Right atrium auricular region (tissue), 2 donors: ENCODE results near the gene NEFH. TPM values are rescaled to one million over a fixed set of nuclear protein-coding genes. Genes with fewer than 3 reads are reported as not detected.
A peak's percentile ranks its signal among the peaks of the same experiment; 100 is the strongest.

Source experiments
- DNase-seq: peaks from one replicate; pipeline ENCODE4 v3.0.0-alpha.2; 2019; ENCODE audit warnings: low spot score
- H3K27ac ChIP-seq, 2 donors: fragments of 200-600 bp; sonication (generic); 1 replicate in 1 of 2; 2 replicates in 1 of 2; pipeline ENCODE4 v1.5.1; 2016 to 2019
- H3K27me3 ChIP-seq, 2 donors: fragments of 200-600 bp; sonication (generic); one replicate each; pipeline versions ENCODE4 v1.5.1 to v1.6.0; 2017 to 2019
- H3K36me3 ChIP-seq: fragments of 200-600 bp; sonication (generic); one replicate; pipeline ENCODE4 v1.5.1; 2016
- H3K4me1 ChIP-seq, 2 donors: fragments of 200-600 bp; sonication (generic); one replicate each; pipeline versions ENCODE4 v1.5.1 to v1.6.0; 2017 to 2019
- H3K4me3 ChIP-seq, 2 donors: fragments of 200-600 bp; sonication (generic); 1 replicate in 1 of 2; 2 replicates in 1 of 2; pipeline ENCODE4 v1.5.1; 2017 to 2019; ENCODE audit warnings: mild to moderate bottlenecking in 1 of 2, moderate library complexity in 1 of 2
- H3K9me3 ChIP-seq, 2 donors: fragments of 200-600 bp; sonication (generic); one replicate each; pipeline ENCODE4 v1.5.1; 2019
- total RNA-seq, 2 donors: library from RNA; depleted of rRNA; stranded (reverse); fragments of >200 nt; gene quantifications; one replicate each; pipeline ENCODE4 v1.1.0, GENCODE V29; 2016
- TF ChIP-seq, protein P1 (sequence below), 2 donors: fragments of 200-600 bp; sonication (generic); IDR thresholded peaks; one replicate each; pipeline ENCODE4 v1.5.1; 2019; ENCODE audit warnings: antibody characterized with exemption in 2 of 2

Gene NEFH
- total RNA-seq, 2 donors from 2014 or later, result 0.22 to 0.28 TPM

- H3K36me3 ChIP-seq, result peaks cover 82% of the 10 kb centered on the region
- no peak overlapping the region for H3K27ac ChIP-seq
- no peaks in the 10 kb centered on the region for H3K9me3 ChIP-seq
- H3K4me3 ChIP-seq, result no peak overlapping the region
- no peaks in the 10 kb centered on the region for H3K27me3 ChIP-seq
- TF ChIP-seq, protein P1, sequence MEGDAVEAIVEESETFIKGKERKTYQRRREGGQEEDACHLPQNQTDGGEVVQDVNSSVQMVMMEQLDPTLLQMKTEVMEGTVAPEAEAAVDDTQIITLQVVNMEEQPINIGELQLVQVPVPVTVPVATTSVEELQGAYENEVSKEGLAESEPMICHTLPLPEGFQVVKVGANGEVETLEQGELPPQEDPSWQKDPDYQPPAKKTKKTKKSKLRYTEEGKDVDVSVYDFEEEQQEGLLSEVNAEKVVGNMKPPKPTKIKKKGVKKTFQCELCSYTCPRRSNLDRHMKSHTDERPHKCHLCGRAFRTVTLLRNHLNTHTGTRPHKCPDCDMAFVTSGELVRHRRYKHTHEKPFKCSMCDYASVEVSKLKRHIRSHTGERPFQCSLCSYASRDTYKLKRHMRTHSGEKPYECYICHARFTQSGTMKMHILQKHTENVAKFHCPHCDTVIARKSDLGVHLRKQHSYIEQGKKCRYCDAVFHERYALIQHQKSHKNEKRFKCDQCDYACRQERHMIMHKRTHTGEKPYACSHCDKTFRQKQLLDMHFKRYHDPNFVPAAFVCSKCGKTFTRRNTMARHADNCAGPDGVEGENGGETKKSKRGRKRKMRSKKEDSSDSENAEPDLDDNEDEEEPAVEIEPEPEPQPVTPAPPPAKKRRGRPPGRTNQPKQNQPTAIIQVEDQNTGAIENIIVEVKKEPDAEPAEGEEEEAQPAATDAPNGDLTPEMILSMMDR (IDR thresholded peaks at IDR 0.05), result no peak
- DNase-seq, result no peak
- no peaks in the 10 kb centered on the region for H3K4me1 ChIP-seq
These were observed 43.7 kb downstream of the NEFH start for GRCh38 chr22:29523761-29524160.

DNA sequence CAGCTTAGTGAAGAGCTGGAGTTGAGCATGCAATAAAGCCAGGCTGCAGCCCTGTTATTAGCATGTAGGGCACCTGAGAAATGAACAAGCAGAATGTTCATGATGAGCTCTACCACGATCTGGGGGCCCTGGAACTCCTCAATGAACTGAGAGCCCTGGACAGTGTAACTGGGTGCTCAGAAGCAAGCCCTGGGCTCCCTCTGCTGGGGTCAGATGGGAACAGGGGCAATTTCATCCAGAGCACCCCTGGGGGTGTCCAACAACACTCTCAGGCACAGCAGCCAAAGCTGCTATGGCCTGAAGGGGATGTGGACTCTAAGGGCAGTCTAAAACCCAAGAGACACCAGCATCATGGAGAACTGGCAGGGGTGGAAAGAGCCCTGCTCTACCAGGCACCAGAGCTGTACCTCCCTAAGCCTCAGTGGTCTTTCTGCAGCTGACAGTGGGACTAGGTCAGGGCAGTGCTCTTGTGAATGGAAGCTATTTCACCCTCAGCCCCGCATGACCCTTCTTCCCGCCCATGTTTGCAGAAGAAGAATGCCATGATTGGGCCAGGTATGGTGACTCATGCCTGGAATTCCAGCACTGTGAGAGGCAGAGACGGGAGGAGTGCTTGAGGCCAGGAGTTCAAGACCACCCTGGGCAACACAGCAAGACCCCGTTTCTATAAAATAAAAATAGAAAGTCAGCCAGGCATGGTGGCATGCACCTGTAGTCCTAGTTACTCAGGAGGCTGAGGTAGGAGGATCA, 44.6 kb downstream of the NEFH start:
- DNase-seq, result no peak
- Histone ChIP-seq H3K36me3 (peaks cover 82% of the 10 kb centered on the region), H3K27me3 (no peaks in the 10 kb centered on the region), H3K4me1 (no peaks in the 10 kb centered on the region), H3K27ac (no peak overlapping the region), H3K9me3 (no peaks in the 10 kb centered on the region), H3K4me3 (no peak overlapping the region)
- TF ChIP-seq, protein P1 (IDR thresholded peaks at IDR 0.05), result peak in 1 of 2 donors; percentile 56

DNA sequence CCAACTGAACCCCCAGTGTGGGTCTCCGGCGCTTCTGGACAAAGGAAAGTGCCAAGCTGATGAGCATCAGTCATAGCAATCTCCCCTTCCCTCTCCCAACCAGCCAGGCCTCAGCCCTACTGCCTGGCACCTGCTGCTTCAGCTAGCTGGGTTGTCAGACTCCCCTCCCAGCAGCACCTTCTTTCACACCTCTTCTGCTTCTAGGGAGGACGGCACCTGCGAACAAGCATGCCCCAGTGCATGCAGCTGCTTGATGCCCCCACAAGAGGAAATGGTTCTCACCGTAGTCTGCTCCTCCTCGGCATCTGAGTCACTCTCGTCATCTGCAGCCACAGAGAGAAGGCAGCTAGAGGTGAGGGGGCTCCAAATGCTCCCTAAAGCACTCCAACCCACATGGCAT, 48.1 kb downstream of the NEFH start:
- Histone ChIP-seq H3K27me3 (no peaks in the 10 kb centered on the region), H3K4me3 (no peak overlapping the region), H3K36me3 (peaks cover 97% of the 10 kb centered on the region), H3K4me1 (no peaks in the 10 kb centered on the region), H3K27ac (no peak overlapping the region), H3K9me3 (no peaks in the 10 kb centered on the region)
- no peak for DNase-seq
- TF ChIP-seq, protein P1 (IDR thresholded peaks at IDR 0.05), result no peak

DNA sequence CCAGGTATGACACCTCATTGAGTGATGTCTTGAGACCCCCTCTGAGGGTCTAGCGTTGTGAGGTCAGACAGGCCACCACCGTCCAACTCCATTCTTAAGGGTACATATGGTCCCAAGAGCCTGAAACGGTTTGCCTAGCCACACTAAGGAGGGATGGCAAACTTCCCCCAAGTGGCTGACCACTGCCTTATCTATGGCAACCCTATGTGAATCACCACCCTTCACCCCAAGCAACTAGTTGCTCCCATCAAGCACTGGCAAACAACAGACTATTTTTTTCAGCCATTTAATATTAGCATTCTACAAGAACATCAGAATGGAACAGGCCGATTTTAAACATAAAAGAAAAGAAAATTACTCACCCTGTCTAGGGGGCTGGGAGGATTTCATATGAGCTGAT, 50.7 kb downstream of the NEFH start:
- Histone ChIP-seq H3K4me3 (no peak overlapping the region), H3K4me1 (no peaks in the 10 kb centered on the region), H3K9me3 (no peaks in the 10 kb centered on the region), H3K27ac (no peak overlapping the region), H3K36me3 (peaks cover 97% of the 10 kb centered on the region), H3K27me3 (no peaks in the 10 kb centered on the region)
- TF ChIP-seq, protein P1 (IDR thresholded peaks at IDR 0.05), result no peak
- DNase-seq, result no peak

DNA sequence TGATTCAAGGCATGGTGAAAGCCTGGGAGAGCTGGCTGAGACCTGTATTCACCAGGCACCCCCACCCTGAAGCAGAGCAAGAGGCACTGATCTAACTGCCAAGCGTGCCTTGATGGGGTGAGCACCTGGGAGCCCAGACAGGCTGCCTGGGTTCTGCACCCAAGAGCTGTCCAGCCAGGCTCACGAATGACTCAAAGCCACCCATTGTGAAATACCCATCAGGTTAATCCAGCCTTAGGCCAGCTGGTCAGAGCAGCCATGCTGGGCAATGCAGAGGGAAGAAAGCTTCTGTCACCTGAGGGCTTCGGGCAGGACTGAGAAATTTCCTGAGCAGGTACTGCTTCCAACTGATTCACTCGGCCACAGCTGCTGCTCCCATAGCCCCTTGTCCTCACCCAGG, 51.4 kb downstream of the NEFH start:
- Histone ChIP-seq H3K27ac (no peak overlapping the region), H3K4me1 (no peaks in the 10 kb centered on the region), H3K9me3 (no peaks in the 10 kb centered on the region), H3K36me3 (peaks cover 97% of the 10 kb centered on the region), H3K27me3 (no peaks in the 10 kb centered on the region), H3K4me3 (no peak overlapping the region)
- DNase-seq, result no peak
- TF ChIP-seq, protein P1 (IDR thresholded peaks at IDR 0.05), result no peak

GRCh38 chr22:29536411-29536810, 56.4 kb downstream of the NEFH start:
- Histone ChIP-seq H3K36me3 (peaks cover 97% of the 10 kb centered on the region), H3K4me1 (no peaks in the 10 kb centered on the region), H3K9me3 (no peaks in the 10 kb centered on the region), H3K4me3 (no peak overlapping the region), H3K27me3 (no peaks in the 10 kb centered on the region), H3K27ac (no peak overlapping the region)
- TF ChIP-seq, protein P1 (IDR thresholded peaks at IDR 0.05), result no peak
- DNase-seq, result no peak
